HepG2 (cell line): ENCODE results near the gene GJC2. TPM values are rescaled to one million over a fixed set of nuclear protein-coding genes. Genes with fewer than 3 reads are reported as not detected.
A peak's percentile ranks its signal among the peaks of the same experiment; 100 is the strongest.

Experiments used
- ATAC-seq: fragments of 200-7000 bp; cut with Tn5 transposase; 3 replicates; pipeline ENCODE4 v1.9.1; 2020; ENCODE audit warnings: mild to moderate bottlenecking, moderate library complexity
- BruUV-seq: library from RNA; stranded (reverse); fragments of 400-500 nt; replicated peaks from 2 replicates; lab custom pipeline; 2021; lab: Mats Ljungman, UMichigan
- CTCF ChIA-PET: fragments of 300-600 bp; formaldehyde crosslinking; extraction: SDS; loops from one replicate; lab custom pipeline; 2021; ENCODE audit warnings: low total read pairs, inconsistent platforms, low intra/inter-chr PET ratio; lab: Yijun Ruan, JAX
- POLR2A ChIA-PET: fragments of 350-600 bp; sonication (Branson Sonifier 250); formaldehyde crosslinking; loops from one replicate; lab custom pipeline; 2020; ENCODE audit warnings: antibody characterized with exemption, inconsistent platforms; lab: Yijun Ruan, JAX
- DNase-seq: peaks from one replicate; pipeline ENCODE4 v3.0.0-alpha.2; 2015; ENCODE audit warnings: low spot score
- FAIRE-seq: peaks from 3 replicates; lab custom pipeline; 2011; peaks lifted over from hg19 to GRCh38; lab: Jason Lieb, UNC
- H2AFZ ChIP-seq: one replicate; pipeline ENCODE4 v1.6.1; 2011; ENCODE audit warnings: low read length, inconsistent platforms
- H3K27ac ChIP-seq: fragments of 300-600 bp; 3 replicates; pipeline ENCODE4 v1.8.0; 2011; ENCODE audit warnings: mixed run types, mild to moderate bottlenecking, mixed read lengths, low read length, inconsistent platforms; ENCODE audit not compliant: insufficient read depth; ENCODE audit errors: extremely low read length
- H3K27me3 ChIP-seq, 2 experiments: fragments of 200-600 bp in 1 of 2; 2 replicates in 1 of 2; 3 replicates in 1 of 2; pipeline versions ENCODE4 v1.6.0 to v1.8.0; 2011; ENCODE audit warnings: low read length in 2 of 2, mild to moderate bottlenecking in 2 of 2, moderate library complexity in 2 of 2, inconsistent platforms in 1 of 2; ENCODE audit not compliant: insufficient read depth in 2 of 2, control insufficient read depth in 1 of 2
- H3K36me3 ChIP-seq, 2 experiments: fragments of 200-600 bp in 1 of 2; replicated peaks in 1 of 2; 2 replicates in 1 of 2; 3 replicates in 1 of 2; pipeline versions ENCODE4 v1.5.1 to v1.8.0; 2011; ENCODE audit warnings: low read length in 2 of 2, inconsistent platforms in 1 of 2; ENCODE audit not compliant: insufficient read depth in 2 of 2, control insufficient read depth in 1 of 2
- H3K4me1 ChIP-seq: 2 replicates; pipeline ENCODE4 v1.5.1; 2012; ENCODE audit warnings: low read length, inconsistent platforms; ENCODE audit not compliant: insufficient read depth
- H3K4me2 ChIP-seq: 2 replicates; pipeline ENCODE4 v1.6.0; 2011; ENCODE audit warnings: low read depth, low read length, inconsistent platforms
- H3K4me3 ChIP-seq, 3 experiments: fragments of 200-600 bp in 1 of 3; sonication (generic), shearing (Covaris generic) in 1 of 3; replicated peaks in 1 of 3; 2 replicates each; pipeline ENCODE4 v1.5.1; 2011 to 2016; ENCODE audit warnings: low read length in 3 of 3, inconsistent platforms in 2 of 3, low read depth in 2 of 3, mild to moderate bottlenecking in 2 of 3, control low read depth in 1 of 3, mixed read lengths in 1 of 3; ENCODE audit not compliant: insufficient read depth in 1 of 3
- H3K79me2 ChIP-seq: one replicate; pipeline ENCODE4 v1.6.1; 2011; ENCODE audit warnings: low read length, inconsistent platforms; ENCODE audit not compliant: insufficient read depth
- H3K9ac ChIP-seq: 2 replicates; pipeline ENCODE4 v1.6.0; 2011; ENCODE audit warnings: mild to moderate bottlenecking, low read depth, low read length, inconsistent platforms; ENCODE audit not compliant: insufficient read depth
- H3K9me3 ChIP-seq: 2 replicates; pipeline ENCODE4 v1.5.1; 2012; ENCODE audit warnings: mild to moderate bottlenecking, low read length
- H4K20me1 ChIP-seq: 2 replicates; pipeline ENCODE4 v1.6.0; 2011; ENCODE audit warnings: inconsistent platforms, mild to moderate bottlenecking, low read length, moderate library complexity; ENCODE audit not compliant: insufficient read depth
- ATF7-NPFF ChIP-seq: sonication (generic); formaldehyde crosslinking; IDR thresholded peaks from 2 replicates; pipeline ENCODE4 v1.8.1; 2023; ENCODE audit warnings: mild to moderate bottlenecking, low read depth, missing genetic modification reagents, moderate library complexity
- FOXA3 ChIP-seq: IDR thresholded peaks from 2 replicates; pipeline ENCODE4 v1.6.1; 2016; ENCODE audit warnings: missing genetic modification reagents, missing compliant biosample characterization
- FOXJ3 ChIP-seq: sonication (generic); formaldehyde crosslinking; IDR thresholded peaks from 2 replicates; pipeline ENCODE4 v1.4.0; 2020; ENCODE audit warnings: missing genetic modification reagents, mild to moderate bottlenecking, borderline replicate concordance
- IRX3 ChIP-seq: sonication (generic); formaldehyde crosslinking; IDR thresholded peaks from 2 replicates; pipeline ENCODE4 v1.8.1; 2023; ENCODE audit warnings: mild to moderate bottlenecking, low read depth, missing genetic modification reagents, borderline replicate concordance
- PHF5A ChIP-seq: IDR thresholded peaks from one replicate; pipeline ENCODE4 v1.6.1; 2018; ENCODE audit warnings: low read depth, missing genetic modification reagents; ENCODE audit not compliant: unreplicated experiment
- PTBP1 ChIP-seq: fragments of 200-400 bp; formaldehyde crosslinking; IDR thresholded peaks from 2 replicates; pipeline ENCODE4 v1.6.1; 2018; ENCODE audit warnings: low read length, low read depth; ENCODE audit not compliant: poor library complexity, severe bottlenecking
- RBM39 ChIP-seq: fragments of 200-400 bp; formaldehyde crosslinking; IDR thresholded peaks from one replicate; pipeline ENCODE4 v1.6.1; 2018; ENCODE audit warnings: antibody characterized with exemption, mild to moderate bottlenecking, low read depth, low read length; ENCODE audit not compliant: poor library complexity, severe bottlenecking
- STAT6 ChIP-seq: sonication (generic); formaldehyde crosslinking; IDR thresholded peaks from 2 replicates; pipeline ENCODE4 v1.4.0; 2020; ENCODE audit warnings: missing genetic modification reagents, mild to moderate bottlenecking, borderline replicate concordance
- ZMYM3 ChIP-seq: sonication (generic); formaldehyde crosslinking; IDR thresholded peaks from 2 replicates; pipeline ENCODE4 v1.5.1; 2020; ENCODE audit warnings: mild to moderate bottlenecking, missing genetic modification reagents
- ZNF280D ChIP-seq: sonication (generic); formaldehyde crosslinking; IDR thresholded peaks from 2 replicates; pipeline ENCODE4 v1.5.1; 2020; ENCODE audit warnings: mild to moderate bottlenecking, missing genetic modification reagents
- ZNF510 ChIP-seq: sonication (generic); formaldehyde crosslinking; IDR thresholded peaks from 2 replicates; pipeline ENCODE4 v1.4.0; 2020; ENCODE audit warnings: low read depth, mild to moderate bottlenecking, missing genetic modification reagents
- ZNF570 ChIP-seq: sonication (generic); formaldehyde crosslinking; IDR thresholded peaks from 2 replicates; pipeline ENCODE4 v1.4.0; 2020; ENCODE audit warnings: mild to moderate bottlenecking, missing genetic modification reagents, borderline replicate concordance
- ZNF891 ChIP-seq: sonication (generic); formaldehyde crosslinking; IDR thresholded peaks from 2 replicates; pipeline ENCODE4 v1.5.0; 2020; ENCODE audit warnings: mild to moderate bottlenecking, missing genetic modification reagents
- WGBS: methylation state at CpG from one replicate; pipeline ENCODE4 v1.1.6; 2017; ENCODE audit warnings: low lambda C conversion rate; 5-methylcytosine and 5-hydroxymethylcytosine counted together
- in situ Hi-C: cut with HindIII; loops from 2 replicates; pipeline ENCODE4 v1.10.0; 2017; ENCODE audit warnings: low pct_unique_long_range_greater_than_20kb; ENCODE audit not compliant: extremely low pct_ligation_motif_present
- intact Hi-C: fragments of 100-400 bp; cut with micrococcal nuclease; formaldehyde crosslinking; loops from one replicate; pipeline ENCODE4 v1.10.0; 2022; ENCODE audit not compliant: unreplicated experiment
- polyA plus RNA-seq, 8 experiments: library from polyadenylated mRNA; depleted of rRNA in 3 of 8; stranded (reverse) in 7 of 8; unstranded in 1 of 8; fragments of >200 nt; fragmentation: Illumina TruSeq in 4 of 8; extraction: Trizol in 4 of 8; gene quantifications; 2 replicates each; pipeline versions ENCODE4 v1.2.1 to v1.2.3, GENCODE V29; 2011 to 2016; ENCODE audit warnings: low read depth in 4 of 8, missing spikeins in 1 of 8, mixed read lengths in 1 of 8; ENCODE audit not compliant: insufficient read depth in 1 of 8
- total RNA-seq, 5 experiments: library from RNA; depleted of rRNA; stranded (reverse); fragments of >200 nt; fragmentation: Illumina TruSeq; extraction: Trizol; gene quantifications; 2 replicates each; pipeline ENCODE4 v1.2.3, GENCODE V29; 2016; ENCODE audit warnings: low read depth in 1 of 5

GJC2 gene
- total and polyA plus RNA-seq, 2 of the 13 experiments (the other 11 are each of a cell fraction or from before 2014, with no cell fraction given): 1.6 to 3.8 TPM

GRCh38 chr1:228139406-228139930 lies 10.3 kb upstream of the GJC2 start:
- DNase-seq (no peak), ATAC-seq (no peak), FAIRE-seq (no peak)
- Histone ChIP-seq H3K9me3 (no peaks in the 10 kb centered on the region), H3K9ac (peak overlapping the region; percentile 62), H3K4me3 (peak overlapping the region; percentile 59 to 98 (median 94); a peak in 5 of 6 replicates), H2AFZ (peak overlapping the region; percentile 62), H3K36me3 (peaks cover 0 to 2% of the 10 kb centered on the region in 2 experiments; a peak in 1 of 5 replicates), H3K27ac (peak overlapping the region; percentile 57), H3K79me2 (peaks cover 41% of the 10 kb centered on the region), H3K4me1 (peaks cover 38% of the 10 kb centered on the region), H4K20me1 (peaks cover 13% of the 10 kb centered on the region; the same call in 1 of the 2 replicates), H3K4me2 (peak overlapping the region; percentile 65), H3K27me3 (no peaks in the 10 kb centered on the region; a peak in 1 of 5 replicates)
- intact Hi-C loops (loop anchor here (1.0 kb wide), 1 partner anchor 27 kb away; no protein-coding TSS in a partner anchor), in situ Hi-C loops (loop anchor here (5.0 kb wide), 1 partner anchor 38 kb away; no protein-coding TSS in a partner anchor)
- POLR2A ChIA-PET: interaction anchor here (5.6 kb wide), 1 partner anchor 26 kb away, joined by 38 read pairs; the partner anchor contains the start of gene IBA57
- CTCF ChIA-PET: no interaction called here
- no TSS peak for BruUV-seq
- WGBS: 38% methylated on average over 27 of the region's 30 CpGs
- peak; percentile 90 for TF ChIP-seq ZMYM3 (CRISPR knock-in tag)
- no peak for TF ChIP-seq FOXA3
- TF ChIP-seq ZNF891 (CRISPR knock-in tag): peak; percentile 34; the same call in 1 of the 2 replicates
- TF ChIP-seq RBM39: peak; percentile 22
- TF ChIP-seq STAT6: no peak
- no peak for TF ChIP-seq IRX3
- 0 out of 2 replicates have a peak, but pooled peaks have one; percentile 23 for TF ChIP-seq FOXJ3
- TF ChIP-seq ZNF510 (CRISPR knock-in tag): peak; percentile 37
- no peak for TF ChIP-seq ATF7-NPFF (CRISPR knock-in tag)
- no peak for TF ChIP-seq ZNF570 (CRISPR knock-in tag)
- 0 out of 2 replicates have a peak, but pooled peaks have one; percentile 9 for TF ChIP-seq ZNF280D (CRISPR knock-in tag)
- TF ChIP-seq PTBP1: peak; percentile 25
- TF ChIP-seq PHF5A (CRISPR knock-in tag): peak; percentile 12
